HG02610 (cell line): ENCODE data around the gene SLC35F2.
"Not testable (repeated sequence)": the region's sequence is repeated elsewhere in the genome, so short reads cannot be mapped to it uniquely, and the experiment has no call there.

Source experiments
- ATAC-seq: cut with Tn5 transposase; IDR thresholded peaks from one replicate; pipeline ENCODE4 v1.9.1; 2021; ENCODE audit warnings: mild to moderate bottlenecking, moderate library complexity; ENCODE audit not compliant: unreplicated experiment

Gene SLC35F2

GRCh38 chr11:107842412-107843100 is 16.0 kb downstream of the SLC35F2 start:
- no peak for ATAC-seq

GRCh38 chr11:107840129-107840484 is 18.5 kb downstream of the SLC35F2 start:
- peak; percentile 13 for ATAC-seq

DNA sequence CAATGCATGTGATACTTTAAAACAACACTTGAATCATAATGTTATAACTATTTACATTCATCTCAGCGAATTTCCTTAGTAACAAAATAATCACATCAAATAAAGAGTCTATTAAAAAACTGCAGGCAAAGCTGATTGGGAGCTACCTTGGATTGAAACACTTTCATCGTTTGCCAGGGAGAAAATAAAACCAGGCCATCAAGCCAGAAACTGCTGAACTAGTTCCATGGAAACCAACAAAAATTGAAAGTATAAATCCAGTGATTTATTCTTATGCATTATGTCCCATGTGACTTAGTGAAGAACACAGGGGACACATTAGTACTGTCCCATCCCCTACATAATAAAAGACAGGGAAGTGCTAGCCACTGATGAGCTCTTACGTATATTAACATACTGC is 21.7 kb downstream of the SLC35F2 start:
- no peak for ATAC-seq

GRCh38 chr11:107834995-107835394 is 23.6 kb downstream of the SLC35F2 start:
- no peak for ATAC-seq

- ATAC-seq = not testable (repeated sequence)
Observed at GRCh38 chr11:107833926-107834325, 24.7 kb downstream of the SLC35F2 start.

DNA sequence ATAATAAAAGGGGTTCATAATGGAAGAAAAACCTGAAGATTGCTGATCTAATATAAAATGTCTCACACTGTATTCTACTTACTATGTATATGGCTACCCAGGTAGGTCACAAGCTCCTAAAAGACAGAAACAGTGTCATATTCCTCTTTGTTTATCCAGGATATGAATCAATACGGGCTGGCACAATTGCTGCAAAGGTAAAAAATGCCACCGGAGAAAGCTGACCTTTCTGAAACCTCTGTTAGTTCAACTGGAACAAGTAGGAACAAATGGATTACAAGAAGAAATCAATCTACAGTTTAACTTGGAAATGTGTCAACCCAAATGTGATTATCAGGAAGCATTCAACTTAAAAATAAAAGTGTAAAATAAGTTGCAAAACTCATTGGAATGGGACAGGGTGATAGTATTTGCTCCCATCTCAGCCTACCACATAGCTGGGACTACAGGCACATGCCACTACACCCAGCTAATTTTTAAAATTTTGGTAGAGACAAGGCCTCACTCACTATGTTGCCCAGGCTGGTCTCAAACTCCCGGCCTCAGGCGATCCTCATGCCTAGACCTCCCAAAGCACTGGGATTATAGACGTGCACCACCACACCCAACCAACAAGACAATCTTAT is 27.6 kb downstream of the SLC35F2 start:
- ATAC-seq = no peak

- ATAC-seq = no peak
Observed at GRCh38 chr11:107827041-107827440, 31.5 kb downstream of the SLC35F2 start.

GRCh38 chr11:107825875-107826274 is 32.7 kb downstream of the SLC35F2 start:
- no peak for ATAC-seq

GRCh38 chr11:107824668-107825369 is 33.8 kb downstream of the SLC35F2 start:
- no peak for ATAC-seq

DNA sequence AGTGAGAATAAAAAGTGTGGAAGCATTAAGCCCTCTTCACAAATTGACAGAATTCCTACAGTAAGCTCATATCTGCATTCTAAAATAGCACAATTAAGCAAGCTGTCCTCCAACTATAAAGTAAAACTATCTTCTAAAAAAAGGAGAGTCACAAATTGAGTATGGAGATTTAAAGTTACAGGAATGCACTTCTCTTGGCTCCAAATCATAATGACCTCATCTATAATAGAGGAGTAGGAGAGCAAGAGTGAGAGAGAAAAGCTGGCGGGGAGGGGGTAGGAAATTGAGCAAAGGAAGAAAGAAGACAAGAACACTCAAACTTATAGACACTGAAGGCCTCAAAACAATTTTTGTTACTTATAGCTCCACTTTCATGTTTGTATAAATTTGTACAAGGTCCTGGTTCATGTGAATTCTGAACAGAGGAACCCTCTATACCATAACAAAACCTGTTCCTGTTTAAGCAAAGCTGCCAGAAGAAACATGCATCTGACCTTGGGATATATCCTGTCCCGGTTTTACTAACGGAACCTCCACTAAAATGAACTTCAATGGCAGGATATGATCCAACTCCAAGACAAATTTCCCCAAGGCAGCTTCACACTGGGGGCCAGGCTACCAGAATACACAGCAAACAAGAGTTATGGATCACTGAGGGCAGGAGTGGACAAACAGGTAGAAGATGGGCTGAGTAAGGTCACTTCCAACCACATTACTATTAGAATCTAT is 37.2 kb downstream of the SLC35F2 start:
- ATAC-seq = no peak

DNA sequence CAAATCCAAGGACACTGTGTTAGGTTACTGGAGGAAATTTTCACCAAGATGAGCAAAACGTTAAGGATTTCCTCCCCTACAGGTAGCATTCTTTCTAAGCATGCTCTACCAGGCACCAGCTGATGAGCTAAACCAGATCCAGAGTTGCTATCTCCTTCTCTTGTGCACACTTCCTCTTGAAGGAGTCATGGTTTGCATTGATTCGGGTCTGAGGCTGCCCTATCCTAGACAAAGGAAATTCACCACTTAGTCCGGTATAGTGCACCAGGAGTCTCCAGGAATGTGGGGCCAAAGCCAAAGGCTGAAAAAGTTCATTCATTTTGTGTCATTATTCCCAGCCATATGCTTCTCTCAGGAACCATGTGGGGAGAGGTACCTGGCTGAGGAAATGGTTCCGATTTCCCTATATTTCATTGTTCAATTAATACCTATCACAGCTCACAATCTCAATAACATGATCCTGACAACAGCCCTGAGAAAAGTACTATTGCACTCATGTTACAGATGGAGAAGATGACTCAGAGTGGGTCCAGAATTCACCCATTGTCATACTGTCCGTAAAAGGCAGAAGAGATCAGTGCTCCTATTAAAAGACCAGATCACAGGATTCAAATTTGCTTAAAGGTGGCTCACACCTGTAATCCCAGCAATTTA is 39.1 kb downstream of the SLC35F2 start:
- no peak for ATAC-seq

DNA sequence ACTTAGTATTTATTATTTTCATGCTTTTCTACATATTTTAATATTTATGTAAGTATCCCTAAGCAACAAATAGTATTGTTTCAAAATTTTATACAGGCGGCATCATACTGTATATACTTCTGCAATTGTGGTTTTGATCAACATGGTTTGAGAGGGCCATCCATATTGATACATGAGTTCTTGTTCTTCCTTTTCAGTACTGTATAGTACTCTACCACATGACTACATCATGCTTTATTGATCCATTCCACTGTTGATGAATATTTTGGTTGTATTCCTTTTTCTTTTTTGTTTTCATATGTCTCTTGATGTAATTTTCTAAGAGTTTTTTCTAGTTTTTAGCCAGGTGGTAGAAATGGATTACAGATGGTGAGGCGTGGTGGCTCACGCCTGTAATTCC is 40.1 kb downstream of the SLC35F2 start:
- no peak for ATAC-seq

- no peak for ATAC-seq
Observed at GRCh38 chr11:107816028-107816427, 42.6 kb downstream of the SLC35F2 start.

DNA sequence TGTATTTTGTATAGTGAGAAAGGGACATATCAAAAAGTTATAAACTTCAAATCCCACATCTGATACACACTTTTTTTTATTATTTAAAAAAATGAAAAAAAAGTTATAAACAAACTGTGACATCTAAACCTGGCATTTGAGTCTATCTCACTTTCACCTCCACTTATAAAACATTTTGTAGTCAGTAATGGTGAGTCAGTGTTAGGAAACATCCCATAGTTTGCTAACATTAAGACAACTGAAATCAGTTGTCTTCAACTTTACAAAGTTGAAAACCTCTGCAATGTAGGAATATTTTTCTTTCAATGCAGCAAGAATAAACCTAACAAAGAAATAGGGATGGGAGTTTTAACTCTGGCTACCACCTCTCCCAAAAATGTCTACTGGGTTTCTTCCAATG is 47.7 kb downstream of the SLC35F2 start:
- no peak for ATAC-seq

GRCh38 chr11:107808521-107808920 is 50.1 kb downstream of the SLC35F2 start:
- ATAC-seq = no peak

DNA sequence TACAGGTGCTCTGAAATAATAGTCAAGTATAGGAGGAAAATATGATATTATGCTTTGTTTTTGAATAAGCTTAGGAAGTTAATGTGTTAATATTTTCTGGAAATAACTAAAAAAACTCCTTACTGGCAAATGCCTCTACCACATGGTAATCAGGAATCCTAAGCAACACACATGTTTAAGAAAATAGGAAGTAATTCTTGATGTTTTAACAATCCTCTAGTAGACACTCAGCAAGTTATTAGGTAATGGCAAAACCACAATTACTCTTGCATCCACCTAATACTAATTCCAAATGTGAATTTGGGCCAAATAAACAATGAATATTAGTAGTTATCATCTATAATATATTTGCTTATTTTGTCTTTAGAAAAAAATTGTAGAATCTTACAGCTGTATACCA is 53.6 kb downstream of the SLC35F2 start:
- no peak for ATAC-seq

DNA sequence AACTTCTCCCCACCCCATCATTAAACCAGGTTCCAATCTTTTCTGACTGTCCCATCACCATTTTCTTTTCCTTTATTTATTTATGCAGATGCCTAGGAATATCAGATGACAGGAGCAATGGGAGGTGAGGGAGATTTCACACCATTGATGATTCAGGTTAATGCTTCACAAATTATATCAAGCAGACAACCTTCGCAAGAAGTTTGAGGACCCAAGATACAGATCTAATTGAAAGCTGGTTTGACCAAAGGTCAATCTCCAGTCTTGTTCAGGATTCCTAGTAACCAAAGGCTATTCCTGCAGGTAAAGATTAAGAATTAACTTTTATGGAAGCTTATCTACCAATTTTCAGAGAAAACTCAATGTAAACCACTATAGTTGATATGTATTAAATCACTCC is 54.4 kb downstream of the SLC35F2 start:
- ATAC-seq = no peak

DNA sequence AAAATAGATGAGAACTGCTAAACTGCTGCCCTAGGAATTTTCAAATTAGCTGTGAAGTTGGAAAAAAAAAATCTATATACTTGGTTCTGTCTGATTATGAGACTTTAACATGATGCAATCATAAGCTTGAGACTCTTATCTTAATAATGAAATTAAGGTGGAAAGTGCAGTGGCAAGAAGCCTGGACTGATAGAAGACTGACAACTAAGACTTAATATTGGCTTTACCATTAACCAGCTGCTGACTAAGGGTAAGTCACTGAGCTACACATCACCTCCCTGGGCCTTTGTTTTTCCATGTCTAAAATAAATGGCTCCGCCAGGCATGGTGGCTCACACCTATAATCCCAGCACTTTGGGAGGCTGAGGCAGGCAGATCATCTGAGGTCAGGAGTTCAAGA is 56.9 kb downstream of the SLC35F2 start:
- ATAC-seq = no peak

DNA sequence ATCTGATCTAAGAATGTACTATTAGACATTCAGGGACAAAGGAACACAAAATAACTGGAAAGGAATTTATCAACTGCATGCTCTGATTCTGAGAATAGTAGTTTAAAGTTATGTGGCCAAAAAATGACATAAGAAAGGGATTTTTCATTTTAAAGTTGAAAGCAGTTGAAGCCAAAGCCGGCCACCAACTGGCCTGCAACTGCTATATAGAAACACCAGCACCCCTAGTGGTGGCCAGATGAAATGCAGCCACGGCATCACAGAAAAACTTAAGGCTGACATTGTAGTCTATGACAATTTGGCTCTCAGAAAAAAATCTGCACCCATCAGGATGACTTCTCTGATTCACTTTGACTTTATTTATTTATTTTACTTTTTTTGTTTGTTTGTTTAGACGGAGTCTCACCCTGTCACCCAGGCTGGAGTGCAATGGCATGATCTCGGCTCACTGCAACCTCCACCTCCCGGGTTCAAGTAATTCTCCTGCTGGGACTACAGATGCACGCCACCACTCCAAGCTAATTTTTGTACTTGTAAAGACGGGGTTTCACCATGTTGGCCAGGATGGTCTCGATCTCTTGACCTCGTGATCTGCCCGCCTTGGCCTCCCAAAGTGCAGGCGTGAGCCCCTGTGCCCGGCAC is 59.2 kb downstream of the SLC35F2 start:
- ATAC-seq = peak; percentile 92

DNA sequence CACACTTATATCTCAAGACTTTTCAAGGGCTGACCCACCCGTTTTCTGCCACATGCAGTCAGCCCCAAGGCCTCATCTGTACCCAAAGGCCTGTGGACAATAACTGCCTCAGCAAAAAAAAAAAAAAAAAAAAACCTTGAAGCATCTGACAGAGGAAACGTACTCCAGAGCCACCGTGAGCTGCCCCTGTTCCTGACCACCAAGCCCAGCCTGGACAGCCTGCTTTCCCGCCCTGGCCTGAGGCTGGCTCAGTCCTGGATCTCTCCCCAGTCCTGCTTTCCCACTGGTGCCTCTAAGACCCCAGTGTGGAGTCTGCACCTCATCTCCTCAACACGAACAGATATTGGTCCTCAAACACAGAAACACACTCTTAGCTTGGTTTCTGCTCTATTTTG is 66.5 kb downstream of the SLC35F2 start:
- ATAC-seq = no peak
